Measurements from ENCODE around the gene ZNF580. TPM values are rescaled to one million over a fixed set of nuclear protein-coding genes. Genes with fewer than 3 reads are reported as not detected.

Gene ZNF580
- total RNA-seq, 1 donor from 2014 or later, result 10.4 TPM

DNA sequence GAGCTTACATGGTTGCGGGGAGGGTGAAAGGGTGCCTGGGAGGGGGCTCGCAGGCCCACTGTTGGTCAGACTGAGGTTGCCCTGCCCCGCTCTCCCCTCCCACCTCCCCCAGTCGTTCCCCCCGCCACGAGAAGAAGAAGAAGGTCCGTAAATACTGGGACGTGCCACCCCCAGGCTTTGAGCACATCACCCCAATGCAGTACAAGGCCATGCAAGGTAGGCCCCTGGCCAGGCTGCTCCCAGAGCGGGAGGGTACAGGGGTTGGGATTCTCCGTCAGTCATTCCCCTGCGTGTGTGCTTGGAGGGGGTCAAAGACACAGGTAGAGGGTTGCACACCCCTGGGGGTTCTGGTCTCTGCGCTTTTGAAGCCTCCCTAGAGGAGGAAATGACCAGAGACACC lies 19.6 kb downstream of the ZNF580 start:
- DNase-seq (ENCODE audit: low read depth), result no peak
- TF ChIP-seq, protein P1, sequence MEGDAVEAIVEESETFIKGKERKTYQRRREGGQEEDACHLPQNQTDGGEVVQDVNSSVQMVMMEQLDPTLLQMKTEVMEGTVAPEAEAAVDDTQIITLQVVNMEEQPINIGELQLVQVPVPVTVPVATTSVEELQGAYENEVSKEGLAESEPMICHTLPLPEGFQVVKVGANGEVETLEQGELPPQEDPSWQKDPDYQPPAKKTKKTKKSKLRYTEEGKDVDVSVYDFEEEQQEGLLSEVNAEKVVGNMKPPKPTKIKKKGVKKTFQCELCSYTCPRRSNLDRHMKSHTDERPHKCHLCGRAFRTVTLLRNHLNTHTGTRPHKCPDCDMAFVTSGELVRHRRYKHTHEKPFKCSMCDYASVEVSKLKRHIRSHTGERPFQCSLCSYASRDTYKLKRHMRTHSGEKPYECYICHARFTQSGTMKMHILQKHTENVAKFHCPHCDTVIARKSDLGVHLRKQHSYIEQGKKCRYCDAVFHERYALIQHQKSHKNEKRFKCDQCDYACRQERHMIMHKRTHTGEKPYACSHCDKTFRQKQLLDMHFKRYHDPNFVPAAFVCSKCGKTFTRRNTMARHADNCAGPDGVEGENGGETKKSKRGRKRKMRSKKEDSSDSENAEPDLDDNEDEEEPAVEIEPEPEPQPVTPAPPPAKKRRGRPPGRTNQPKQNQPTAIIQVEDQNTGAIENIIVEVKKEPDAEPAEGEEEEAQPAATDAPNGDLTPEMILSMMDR (IDR thresholded peaks at IDR 0.05; ENCODE audit: insufficient read depth, low read length, poor library complexity, severe bottlenecking), result no peak
- Histone ChIP-seq H3K27me3 (ENCODE audit: control insufficient read depth, insufficient read depth, low read length) (no peaks in the 10 kb centered on the region), H3K4me3 (ENCODE audit: low read depth, low read length) (no peak overlapping the region), H3K36me3 (ENCODE audit: control insufficient read depth, insufficient read depth, low read length) (peaks cover 8% of the 10 kb centered on the region)

- H3K36me3 ChIP-seq (ENCODE audit: control insufficient read depth, insufficient read depth, low read length), result peaks cover 8% of the 10 kb centered on the region
- TF ChIP-seq, protein P1 (IDR thresholded peaks at IDR 0.05; ENCODE audit: insufficient read depth, low read length, poor library complexity, severe bottlenecking), result no peak
- DNase-seq (ENCODE audit: low read depth), result no peak
- H3K4me3 ChIP-seq (ENCODE audit: low read depth, low read length), result no peak overlapping the region
- no peaks in the 10 kb centered on the region for H3K27me3 ChIP-seq (ENCODE audit: control insufficient read depth, insufficient read depth, low read length)
These were observed 20.2 kb downstream of the ZNF580 start for GRCh38 chr19:55660991-55661390.

DNA sequence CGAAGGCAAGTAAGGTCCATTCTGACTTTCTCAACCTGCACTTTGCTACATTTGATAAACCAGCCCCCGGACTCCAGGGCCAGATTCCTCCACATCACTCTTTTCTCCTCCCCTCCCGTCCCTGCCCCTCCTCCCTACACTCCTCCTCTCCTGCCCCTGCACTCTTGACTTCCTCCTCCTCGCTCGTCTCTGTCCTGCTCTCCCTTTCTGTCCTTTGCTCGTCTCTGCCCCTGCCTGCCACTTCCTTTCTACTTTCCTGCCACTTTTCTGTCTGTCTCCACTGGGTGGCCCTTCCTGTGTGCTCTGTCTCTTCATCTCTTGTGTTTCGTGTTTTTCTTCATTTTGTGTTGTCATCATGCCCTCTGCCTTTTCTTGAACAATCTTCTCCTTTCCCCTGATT lies 21.0 kb downstream of the ZNF580 start:
- no peak overlapping the region for H3K4me3 ChIP-seq (ENCODE audit: low read depth, low read length)
- no peak for DNase-seq (ENCODE audit: low read depth)

GRCh38 chr19:55663846-55664536 lies 23.2 kb downstream of the ZNF580 start:
- Histone ChIP-seq H3K27me3 (ENCODE audit: control insufficient read depth, insufficient read depth, low read length) (no peaks in the 10 kb centered on the region), H3K4me3 (ENCODE audit: low read depth, low read length) (no peak overlapping the region), H3K36me3 (ENCODE audit: control insufficient read depth, insufficient read depth, low read length) (peaks cover 10% of the 10 kb centered on the region)
- no peak for DNase-seq (ENCODE audit: low read depth)
- TF ChIP-seq, protein P1 (IDR thresholded peaks at IDR 0.05; ENCODE audit: insufficient read depth, low read length, poor library complexity, severe bottlenecking), result no peak

More for the DNA sequence above, 21.0 kb downstream of the ZNF580 start:
- Histone ChIP-seq H3K36me3 (ENCODE audit: control insufficient read depth, insufficient read depth, low read length) (peaks cover 10% of the 10 kb centered on the region), H3K27me3 (ENCODE audit: control insufficient read depth, insufficient read depth, low read length) (no peaks in the 10 kb centered on the region)
- TF ChIP-seq, protein P1 (IDR thresholded peaks at IDR 0.05; ENCODE audit: insufficient read depth, low read length, poor library complexity, severe bottlenecking), result no peak

GRCh38 chr19:55666343-55667005 lies 25.7 kb downstream of the ZNF580 start:
- peaks cover 13% of the 10 kb centered on the region for H3K36me3 ChIP-seq (ENCODE audit: control insufficient read depth, insufficient read depth, low read length)
- TF ChIP-seq, protein P1 (IDR thresholded peaks at IDR 0.05; ENCODE audit: insufficient read depth, low read length, poor library complexity, severe bottlenecking), result no peak
- H3K27me3 ChIP-seq (ENCODE audit: control insufficient read depth, insufficient read depth, low read length), result no peaks in the 10 kb centered on the region
- no peak overlapping the region for H3K4me3 ChIP-seq (ENCODE audit: low read depth, low read length)
- DNase-seq (ENCODE audit: low read depth), result no peak
